Tibial nerve (tissue), 3 donors: ENCODE results near the gene CCDC40.

Experiments
- POLR2A ChIP-seq, 2 donors: fragments of 450-650 bp; IDR thresholded peaks; one replicate each; pipeline ENCODE4 v1.6.1; 2017; ENCODE audit warnings: antibody characterized with exemption in 2 of 2, mild to moderate bottlenecking in 2 of 2, moderate library complexity in 2 of 2
- TF ChIP-seq, protein P1 (sequence below), 5 experiments: fragments of 200-600 bp in 3 of 5; fragments of 450-650 bp in 2 of 5; sonication (generic) in 3 of 5; IDR thresholded peaks; one replicate each; pipeline ENCODE4 v1.5.1; 2016 to 2019; ENCODE audit warnings: antibody characterized with exemption in 5 of 5, mild to moderate bottlenecking in 3 of 5, moderate library complexity in 2 of 5

- TF ChIP-seq, protein P1, sequence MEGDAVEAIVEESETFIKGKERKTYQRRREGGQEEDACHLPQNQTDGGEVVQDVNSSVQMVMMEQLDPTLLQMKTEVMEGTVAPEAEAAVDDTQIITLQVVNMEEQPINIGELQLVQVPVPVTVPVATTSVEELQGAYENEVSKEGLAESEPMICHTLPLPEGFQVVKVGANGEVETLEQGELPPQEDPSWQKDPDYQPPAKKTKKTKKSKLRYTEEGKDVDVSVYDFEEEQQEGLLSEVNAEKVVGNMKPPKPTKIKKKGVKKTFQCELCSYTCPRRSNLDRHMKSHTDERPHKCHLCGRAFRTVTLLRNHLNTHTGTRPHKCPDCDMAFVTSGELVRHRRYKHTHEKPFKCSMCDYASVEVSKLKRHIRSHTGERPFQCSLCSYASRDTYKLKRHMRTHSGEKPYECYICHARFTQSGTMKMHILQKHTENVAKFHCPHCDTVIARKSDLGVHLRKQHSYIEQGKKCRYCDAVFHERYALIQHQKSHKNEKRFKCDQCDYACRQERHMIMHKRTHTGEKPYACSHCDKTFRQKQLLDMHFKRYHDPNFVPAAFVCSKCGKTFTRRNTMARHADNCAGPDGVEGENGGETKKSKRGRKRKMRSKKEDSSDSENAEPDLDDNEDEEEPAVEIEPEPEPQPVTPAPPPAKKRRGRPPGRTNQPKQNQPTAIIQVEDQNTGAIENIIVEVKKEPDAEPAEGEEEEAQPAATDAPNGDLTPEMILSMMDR (IDR thresholded peaks at IDR 0.05): no peak
- TF ChIP-seq POLR2A (IDR thresholded peaks at IDR 0.05): no peak
Observed at GRCh38 chr17:80000136-80000535, 36.3 kb upstream of the CCDC40 start.
